MCF 10A (cell line): Measurements from ENCODE around the gene ACTN4. TPM values are rescaled to one million over a fixed set of nuclear protein-coding genes. Genes with fewer than 3 reads are reported as not detected.
"Not testable (repeated sequence)": the region's sequence is repeated elsewhere in the genome, so short reads cannot be mapped to it uniquely, and the experiment has no call there.

Experiments
- BruUV-seq: library from RNA; stranded (reverse); fragments of 400-500 nt; replicated peaks from 2 replicates; lab custom pipeline; 2021; lab: Mats Ljungman, UMichigan
- CTCF ChIA-PET: fragments of 300-600 bp; sonication (Branson Sonifier 250); formaldehyde crosslinking; extraction: SDS; loops from one replicate; lab custom pipeline; 2021; ENCODE audit warnings: antibody characterized with exemption, inconsistent platforms; lab: Yijun Ruan, JAX
- POLR2A ChIA-PET: fragments of 300-600, 350-650 bp; sonication (Branson Sonifier 250); formaldehyde crosslinking; extraction: SDS; loops from one replicate; lab custom pipeline; 2020; ENCODE audit warnings: antibody characterized with exemption, inconsistent platforms; lab: Yijun Ruan, JAX
- DNase-seq: peaks from one replicate; pipeline ENCODE4 v3.0.0-alpha.2; 2018; ENCODE audit not compliant: unreplicated experiment
- H3K27ac Mint-ChIP-seq: one replicate; pipeline ENCODE4 v1.8.0; 2022; ENCODE audit warnings: mild to moderate bottlenecking, low read depth, mixed read lengths; ENCODE audit not compliant: unreplicated experiment
- H3K27me3 Mint-ChIP-seq: one replicate; pipeline ENCODE4 v1.8.0; 2022; ENCODE audit warnings: mixed read lengths; ENCODE audit not compliant: insufficient read depth, unreplicated experiment
- H3K36me3 Mint-ChIP-seq: one replicate; pipeline ENCODE4 v1.8.0; 2022; ENCODE audit warnings: mild to moderate bottlenecking, moderate library complexity, mixed read lengths; ENCODE audit not compliant: insufficient read depth, unreplicated experiment
- H3K4me1 Mint-ChIP-seq: one replicate; pipeline ENCODE4 v1.8.0; 2022; ENCODE audit warnings: mixed read lengths; ENCODE audit not compliant: insufficient read depth, unreplicated experiment
- H3K4me3 Mint-ChIP-seq: one replicate; pipeline ENCODE4 v1.8.0; 2022; ENCODE audit warnings: mild to moderate bottlenecking, moderate library complexity, mixed read lengths; ENCODE audit not compliant: unreplicated experiment
- H3K9me3 Mint-ChIP-seq: one replicate; pipeline ENCODE4 v1.8.0; 2022; ENCODE audit warnings: mixed read lengths; ENCODE audit not compliant: unreplicated experiment
- intact Hi-C: fragments of 100-400 bp; cut with micrococcal nuclease; formaldehyde crosslinking; loops from 2 replicates; pipeline ENCODE4 v1.14.1; 2022
- total RNA-seq: library from RNA; stranded (reverse); gene quantifications from 2 replicates; pipeline ENCODE4 v1.2.3, GENCODE V29; 2022
- TF ChIP-seq, protein P1 (sequence below): fragments of 200-600 bp; IDR thresholded peaks from one replicate; pipeline ENCODE4 v1.8.0; 2022; ENCODE audit warnings: antibody characterized with exemption, mild to moderate bottlenecking; ENCODE audit not compliant: unreplicated experiment

Gene ACTN4
- total RNA-seq, 1 experiment from 2014 or later, result 300 TPM

GRCh38 chr19:38761884-38762389 is 114.5 kb downstream of the ACTN4 start:
- H3K36me3 Mint-ChIP-seq, intact Hi-C loops, H3K4me3 Mint-ChIP-seq, DNase-seq, H3K4me1 Mint-ChIP-seq, H3K9me3 Mint-ChIP-seq, H3K27ac Mint-ChIP-seq, H3K27me3 Mint-ChIP-seq, BruUV-seq: not testable (repeated sequence)
- ChIA-PET POLR2A (interaction anchor here (1.0 to 1.9 kb wide), 2 partner anchors 28 to 126 kb away, joined by 3 to 4 read pairs; no protein-coding TSS in a partner anchor), CTCF (interaction anchor here (0.6 to 1.2 kb wide), 2 partner anchors 24 to 633 kb away, joined by 4 read pairs; no protein-coding TSS in a partner anchor)

- no peaks in the 10 kb centered on the region for H3K9me3 Mint-ChIP-seq
- no TSS peak for BruUV-seq
- TF ChIP-seq, protein P1, sequence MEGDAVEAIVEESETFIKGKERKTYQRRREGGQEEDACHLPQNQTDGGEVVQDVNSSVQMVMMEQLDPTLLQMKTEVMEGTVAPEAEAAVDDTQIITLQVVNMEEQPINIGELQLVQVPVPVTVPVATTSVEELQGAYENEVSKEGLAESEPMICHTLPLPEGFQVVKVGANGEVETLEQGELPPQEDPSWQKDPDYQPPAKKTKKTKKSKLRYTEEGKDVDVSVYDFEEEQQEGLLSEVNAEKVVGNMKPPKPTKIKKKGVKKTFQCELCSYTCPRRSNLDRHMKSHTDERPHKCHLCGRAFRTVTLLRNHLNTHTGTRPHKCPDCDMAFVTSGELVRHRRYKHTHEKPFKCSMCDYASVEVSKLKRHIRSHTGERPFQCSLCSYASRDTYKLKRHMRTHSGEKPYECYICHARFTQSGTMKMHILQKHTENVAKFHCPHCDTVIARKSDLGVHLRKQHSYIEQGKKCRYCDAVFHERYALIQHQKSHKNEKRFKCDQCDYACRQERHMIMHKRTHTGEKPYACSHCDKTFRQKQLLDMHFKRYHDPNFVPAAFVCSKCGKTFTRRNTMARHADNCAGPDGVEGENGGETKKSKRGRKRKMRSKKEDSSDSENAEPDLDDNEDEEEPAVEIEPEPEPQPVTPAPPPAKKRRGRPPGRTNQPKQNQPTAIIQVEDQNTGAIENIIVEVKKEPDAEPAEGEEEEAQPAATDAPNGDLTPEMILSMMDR, result no peak
- no peaks in the 10 kb centered on the region for H3K27me3 Mint-ChIP-seq
- H3K27ac Mint-ChIP-seq, result no peak overlapping the region
- H3K4me3 Mint-ChIP-seq, result no peak overlapping the region
- no peaks in the 10 kb centered on the region for H3K4me1 Mint-ChIP-seq
- H3K36me3 Mint-ChIP-seq, result no peaks in the 10 kb centered on the region
- intact Hi-C loops, result no loop called here
- DNase-seq, result no peak
- ChIA-PET CTCF (no interaction called here), POLR2A (interaction anchor here (0.7 kb wide), 1 partner anchor 286 kb away, joined by 3 read pairs; no protein-coding TSS in a partner anchor)
Observed at GRCh38 chr19:38763795-38764220, 116.4 kb downstream of the ACTN4 start.

DNA sequence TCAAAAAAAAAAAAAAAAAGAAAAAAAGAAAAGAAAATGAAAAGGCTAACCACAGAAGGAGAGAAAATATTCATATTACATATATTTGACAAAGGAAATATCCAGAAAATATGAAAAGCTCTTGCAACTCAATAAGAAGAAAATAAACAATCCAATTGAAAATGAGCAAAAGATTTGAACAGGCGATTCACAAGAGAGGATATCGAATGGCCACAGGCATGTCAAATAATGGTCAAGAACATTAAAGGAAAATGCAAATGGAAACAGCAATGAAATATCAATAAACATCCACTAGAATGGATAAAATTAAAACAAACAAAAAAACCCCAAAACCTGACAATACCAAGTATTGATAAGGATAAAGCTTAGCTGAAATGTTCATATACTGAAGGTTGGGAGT is 117.8 kb downstream of the ACTN4 start:
- H3K9me3 Mint-ChIP-seq, result no peaks in the 10 kb centered on the region
- no peak overlapping the region for H3K27ac Mint-ChIP-seq
- no peak overlapping the region for H3K4me3 Mint-ChIP-seq
- H3K27me3 Mint-ChIP-seq, result no peaks in the 10 kb centered on the region
- no peaks in the 10 kb centered on the region for H3K36me3 Mint-ChIP-seq
- ChIA-PET POLR2A (interaction anchor here (0.7 kb wide), 1 partner anchor 55 kb away, joined by 3 read pairs; no protein-coding TSS in a partner anchor), CTCF (interaction anchor here (0.6 kb wide), 1 partner anchor 357 kb away, joined by 3 read pairs; no protein-coding TSS in a partner anchor)
- no TSS peak for BruUV-seq
- no peak for DNase-seq
- intact Hi-C loops, result no loop called here
- H3K4me1 Mint-ChIP-seq, result no peaks in the 10 kb centered on the region
- TF ChIP-seq, protein P1, result no peak

- no peak for DNase-seq
- no TSS peak for BruUV-seq
- POLR2A ChIA-PET, result interaction anchor here (0.5 kb wide), 1 partner anchor 18 kb away, joined by 3 read pairs; no protein-coding TSS in a partner anchor
- no peaks in the 10 kb centered on the region for H3K36me3 Mint-ChIP-seq
- H3K9me3 Mint-ChIP-seq, result no peaks in the 10 kb centered on the region
- TF ChIP-seq, protein P1, result no peak
- intact Hi-C loops, result no loop called here
- no peak overlapping the region for H3K27ac Mint-ChIP-seq
- H3K27me3 Mint-ChIP-seq, result no peaks in the 10 kb centered on the region
- H3K4me1 Mint-ChIP-seq, result no peaks in the 10 kb centered on the region
- no peak overlapping the region for H3K4me3 Mint-ChIP-seq
- CTCF ChIA-PET, result no interaction called here
Observed at GRCh38 chr19:38766276-38767047, 119.0 kb downstream of the ACTN4 start.
